GM12865 (cell line): Measurements from ENCODE around the gene PTGDS.

ENCODE experiments used
- DNase-seq: peaks from one replicate; pipeline ENCODE4 v3.0.0; 2010; ENCODE audit warnings: low read depth
- H3K4me3 ChIP-seq: 2 replicates; pipeline ENCODE4 v1.5.1; 2011; ENCODE audit warnings: mild to moderate bottlenecking, low read depth, low read length, control low read depth
- TF ChIP-seq, protein P1 (sequence below): IDR thresholded peaks from 2 replicates; pipeline ENCODE4 v1.5.1; 2011; ENCODE audit warnings: low read length, control low read depth, low read depth, inconsistent platforms; ENCODE audit not compliant: insufficient read depth; ENCODE audit errors: missing control alignments

PTGDS gene

DNA sequence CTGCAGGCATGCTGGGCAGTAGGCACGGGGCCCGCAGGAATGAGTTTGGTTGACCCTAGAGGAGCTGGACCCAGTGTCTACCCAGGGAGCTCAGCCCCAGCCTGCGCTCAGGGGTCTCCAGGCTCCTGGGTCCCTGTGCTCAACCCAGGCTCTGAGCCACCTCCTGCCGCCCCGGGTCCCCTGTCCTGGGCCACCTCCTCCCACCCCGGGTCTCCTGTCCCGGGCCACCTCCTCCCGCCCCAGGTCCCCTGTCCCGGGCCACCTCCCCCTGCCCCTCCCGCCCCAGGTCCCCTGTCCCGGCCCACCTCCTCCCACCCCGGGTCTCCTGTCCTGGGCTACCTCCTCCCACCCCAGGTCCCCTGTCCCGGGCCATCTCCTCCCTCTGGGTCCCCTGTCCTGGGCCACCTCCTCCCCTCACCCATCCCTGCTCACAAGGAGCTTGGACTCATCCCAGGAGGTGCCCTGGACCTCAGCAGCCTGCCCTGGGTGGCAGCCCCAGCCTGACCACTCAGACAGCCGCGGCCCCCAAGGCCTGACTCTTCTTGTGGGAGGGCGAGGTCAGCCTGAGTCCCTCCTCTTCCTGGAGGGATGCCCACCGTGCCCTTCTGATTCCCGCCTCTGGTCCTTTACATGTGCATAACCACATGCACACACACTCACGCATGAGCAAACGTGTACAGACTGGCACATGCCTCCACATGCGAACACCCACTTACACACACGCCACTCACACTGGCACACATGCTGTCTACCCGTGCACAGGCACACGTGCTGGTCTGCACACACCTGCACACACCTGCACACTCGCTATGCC is 22.8 kb upstream of the PTGDS start:
- H3K4me3 ChIP-seq: no peak overlapping the region
- no peak for DNase-seq
- TF ChIP-seq, protein P1, sequence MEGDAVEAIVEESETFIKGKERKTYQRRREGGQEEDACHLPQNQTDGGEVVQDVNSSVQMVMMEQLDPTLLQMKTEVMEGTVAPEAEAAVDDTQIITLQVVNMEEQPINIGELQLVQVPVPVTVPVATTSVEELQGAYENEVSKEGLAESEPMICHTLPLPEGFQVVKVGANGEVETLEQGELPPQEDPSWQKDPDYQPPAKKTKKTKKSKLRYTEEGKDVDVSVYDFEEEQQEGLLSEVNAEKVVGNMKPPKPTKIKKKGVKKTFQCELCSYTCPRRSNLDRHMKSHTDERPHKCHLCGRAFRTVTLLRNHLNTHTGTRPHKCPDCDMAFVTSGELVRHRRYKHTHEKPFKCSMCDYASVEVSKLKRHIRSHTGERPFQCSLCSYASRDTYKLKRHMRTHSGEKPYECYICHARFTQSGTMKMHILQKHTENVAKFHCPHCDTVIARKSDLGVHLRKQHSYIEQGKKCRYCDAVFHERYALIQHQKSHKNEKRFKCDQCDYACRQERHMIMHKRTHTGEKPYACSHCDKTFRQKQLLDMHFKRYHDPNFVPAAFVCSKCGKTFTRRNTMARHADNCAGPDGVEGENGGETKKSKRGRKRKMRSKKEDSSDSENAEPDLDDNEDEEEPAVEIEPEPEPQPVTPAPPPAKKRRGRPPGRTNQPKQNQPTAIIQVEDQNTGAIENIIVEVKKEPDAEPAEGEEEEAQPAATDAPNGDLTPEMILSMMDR: no peak

GRCh38 chr9:136955202-136955942 is 21.9 kb upstream of the PTGDS start:
- TF ChIP-seq, protein P1: no peak
- H3K4me3 ChIP-seq: no peak overlapping the region
- DNase-seq: no peak

GRCh38 chr9:136955943-136956335 is 21.4 kb upstream of the PTGDS start:
- no peak overlapping the region for H3K4me3 ChIP-seq
- no peak for DNase-seq
- TF ChIP-seq, protein P1: no peak

DNA sequence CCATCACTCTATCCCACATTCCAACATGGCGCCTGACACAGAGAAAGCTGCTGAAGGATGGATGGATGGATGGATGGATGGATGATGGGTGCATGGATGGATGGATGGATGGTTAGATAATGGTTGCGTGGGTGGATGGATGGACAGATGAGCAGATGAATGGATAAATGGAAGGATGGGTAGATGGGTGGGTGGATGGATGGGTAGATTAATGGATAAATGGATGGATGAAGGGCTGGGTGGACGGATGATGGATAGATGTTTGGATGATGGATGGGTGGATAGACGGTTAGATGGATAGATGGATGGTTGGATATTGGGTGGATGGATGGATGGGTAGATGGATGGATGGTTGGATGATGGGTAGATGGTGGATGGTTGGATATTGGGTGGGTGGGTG is 20.7 kb upstream of the PTGDS start:
- DNase-seq: no peak
- TF ChIP-seq, protein P1: no peak
- no peak overlapping the region for H3K4me3 ChIP-seq

GRCh38 chr9:136957461-136957860 is 19.8 kb upstream of the PTGDS start:
- no peak for DNase-seq
- TF ChIP-seq, protein P1: no peak
- no peak overlapping the region for H3K4me3 ChIP-seq

DNA sequence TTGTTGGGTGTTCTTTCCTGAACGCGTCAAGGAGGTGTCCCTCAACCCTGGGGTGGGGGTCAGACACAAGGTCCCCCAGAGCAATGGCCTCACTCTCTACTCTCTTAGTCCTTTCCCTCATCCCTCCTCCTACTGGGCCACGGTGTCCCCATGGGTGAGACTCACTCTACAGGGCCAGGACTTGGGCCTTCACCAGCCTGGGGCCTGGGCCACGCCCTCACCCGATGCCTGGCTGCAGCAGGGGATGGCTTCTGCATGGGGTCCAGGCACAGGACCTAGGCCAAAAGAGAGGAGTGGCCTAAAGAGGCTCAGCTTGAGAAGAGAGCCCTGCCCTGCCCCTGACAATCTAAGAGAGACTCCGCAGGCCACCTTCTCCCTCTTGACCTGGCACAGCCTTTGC is 19.4 kb upstream of the PTGDS start:
- no peak for DNase-seq
- H3K4me3 ChIP-seq: no peak overlapping the region
- TF ChIP-seq, protein P1: no peak
